Natural killer cell (primary cell): ENCODE results near the gene EXOC6B. TPM values are rescaled to one million over a fixed set of nuclear protein-coding genes. Genes with fewer than 3 reads are reported as not detected.

Source experiments
- ATAC-seq, 3 donors: fragments of 150-1000 bp in 2 of 3; fragments of 200-7000 bp in 1 of 3; cut with Tn5 transposase; 1 replicate in 1 of 3; 2 replicates in 2 of 3; pipeline ENCODE4 v1.10.0; 2021; ENCODE audit warnings: mild to moderate bottlenecking in 2 of 3, moderate library complexity in 2 of 3
- DNase-seq, 2 donors: peaks; one replicate each; pipeline versions ENCODE4 v3.0.0 to v3.0.0-alpha.2; 2013 to 2021; ENCODE audit warnings: mixed read lengths in 1 of 2
- H3K27ac ChIP-seq: one replicate; pipeline ENCODE4 v1.5.1; 2013; ENCODE audit warnings: mild to moderate bottlenecking, low read length
- H3K27me3 ChIP-seq: one replicate; pipeline ENCODE4 v1.6.1; 2013; ENCODE audit warnings: low read length; ENCODE audit not compliant: control insufficient read depth, insufficient read depth
- H3K36me3 ChIP-seq: one replicate; pipeline ENCODE4 v1.6.1; 2013; ENCODE audit warnings: low read length; ENCODE audit not compliant: control insufficient read depth, insufficient read depth
- H3K4me1 ChIP-seq: one replicate; pipeline ENCODE4 v1.6.1; 2013; ENCODE audit warnings: low read length; ENCODE audit not compliant: control insufficient read depth, insufficient read depth
- H3K4me3 ChIP-seq: one replicate; pipeline ENCODE4 v1.5.1; 2013; ENCODE audit warnings: low read length
- H3K9me3 ChIP-seq: one replicate; pipeline ENCODE4 v1.6.1; 2013; ENCODE audit warnings: low read length; ENCODE audit not compliant: control insufficient read depth, insufficient read depth
- H3K27ac Mint-ChIP-seq, 2 donors: one replicate each; pipeline ENCODE4 v1.8.0; 2022; ENCODE audit warnings: mild to moderate bottlenecking in 2 of 2, mixed read lengths in 2 of 2, moderate library complexity in 1 of 2
- H3K27me3 Mint-ChIP-seq, 2 donors: one replicate each; pipeline ENCODE4 v1.8.0; 2022; ENCODE audit warnings: low read depth in 2 of 2, mixed read lengths in 2 of 2
- H3K36me3 Mint-ChIP-seq: one replicate; pipeline ENCODE4 v1.8.0; 2022; ENCODE audit warnings: mixed read lengths
- H3K4me1 Mint-ChIP-seq, 2 donors: one replicate each; pipeline ENCODE4 v1.8.0; 2022; ENCODE audit warnings: mixed read lengths in 2 of 2
- H3K4me3 Mint-ChIP-seq: one replicate; pipeline ENCODE4 v1.8.0; 2022; ENCODE audit warnings: mild to moderate bottlenecking, moderate library complexity, mixed read lengths
- H3K9me3 Mint-ChIP-seq, 2 donors: one replicate each; pipeline ENCODE4 v1.8.0; 2022; ENCODE audit warnings: mixed read lengths in 2 of 2
- CTCF ChIP-seq: fragments of 200-600 bp; IDR thresholded peaks from one replicate; pipeline ENCODE4 v1.8.0; 2022; ENCODE audit warnings: antibody characterized with exemption
- WGBS: methylation state at CpG from one replicate; pipeline ENCODE4 v1.1.7; 2013; ENCODE audit warnings: missing lambda C conversion rate; ENCODE audit not compliant: insufficient coverage; 5-methylcytosine and 5-hydroxymethylcytosine counted together
- intact Hi-C: fragments of 100-400 bp; cut with micrococcal nuclease; formaldehyde crosslinking; loops from one replicate; pipeline ENCODE4 v1.14.2; 2022
- total RNA-seq, 4 donors: library from RNA; stranded (reverse); fragments of 120-200 nt in 1 of 4; gene quantifications; one replicate each; pipeline versions ENCODE4 v1.2.3 to v1.2.4, GENCODE V29; 2013 to 2022

EXOC6B gene
- total RNA-seq, 3 donors from 2014 or later (not counting 1 experiment from before 2014, with no cell fraction given), result 16.6 to 17.2 (median 17.1) TPM

GRCh38 chr2:72145658-72146329, 680.0 kb downstream of the EXOC6B start:
- H3K36me3 Mint-ChIP-seq, result no peaks in the 10 kb centered on the region
- H3K4me1 ChIP-seq, result peaks cover 50% of the 10 kb centered on the region
- no peak overlapping the region for H3K4me3 ChIP-seq
- ATAC-seq (no peak), DNase-seq (no peak)
- H3K27me3 ChIP-seq, result peaks cover 42% of the 10 kb centered on the region
- peaks cover 53 to 57% of the 10 kb centered on the region in 2 donors for H3K27me3 Mint-ChIP-seq
- no peak overlapping the region for H3K27ac ChIP-seq
- no peaks in the 10 kb centered on the region for H3K9me3 ChIP-seq
- intact Hi-C loops, result no loop called here
- peak overlapping the region; percentile 70 for H3K4me3 Mint-ChIP-seq
- 6% methylated on average over 24 of the region's 33 CpGs for WGBS
- H3K4me1 Mint-ChIP-seq, result peaks cover 35 to 43% of the 10 kb centered on the region in 2 donors
- H3K9me3 Mint-ChIP-seq, result no peaks in the 10 kb centered on the region
- H3K27ac Mint-ChIP-seq, result no peak overlapping the region
- no peaks in the 10 kb centered on the region for H3K36me3 ChIP-seq
- TF ChIP-seq CTCF, result no peak

- Mint-ChIP-seq H3K9me3 (no peaks in the 10 kb centered on the region), H3K27me3 (peaks cover 48 to 52% of the 10 kb centered on the region in 2 donors), H3K4me3 (peak overlapping the region; percentile 70), H3K27ac (no peak overlapping the region), H3K4me1 (peaks cover 33 to 39% of the 10 kb centered on the region in 2 donors), H3K36me3 (no peaks in the 10 kb centered on the region)
- DNase-seq, result no peak
- intact Hi-C loops, result no loop called here
- no peaks in the 10 kb centered on the region for H3K9me3 ChIP-seq
- H3K27ac ChIP-seq, result no peak overlapping the region
- H3K27me3 ChIP-seq, result peaks cover 42% of the 10 kb centered on the region
- WGBS, result under 1% methylated on average over 24 of the region's 29 CpGs
- TF ChIP-seq CTCF, result no peak
- H3K36me3 ChIP-seq, result no peaks in the 10 kb centered on the region
- ATAC-seq, result no peak
- H3K4me3 ChIP-seq, result no peak overlapping the region
- H3K4me1 ChIP-seq, result peaks cover 48% of the 10 kb centered on the region
These were observed 680.6 kb downstream of the EXOC6B start for GRCh38 chr2:72145289-72145657.

DNA sequence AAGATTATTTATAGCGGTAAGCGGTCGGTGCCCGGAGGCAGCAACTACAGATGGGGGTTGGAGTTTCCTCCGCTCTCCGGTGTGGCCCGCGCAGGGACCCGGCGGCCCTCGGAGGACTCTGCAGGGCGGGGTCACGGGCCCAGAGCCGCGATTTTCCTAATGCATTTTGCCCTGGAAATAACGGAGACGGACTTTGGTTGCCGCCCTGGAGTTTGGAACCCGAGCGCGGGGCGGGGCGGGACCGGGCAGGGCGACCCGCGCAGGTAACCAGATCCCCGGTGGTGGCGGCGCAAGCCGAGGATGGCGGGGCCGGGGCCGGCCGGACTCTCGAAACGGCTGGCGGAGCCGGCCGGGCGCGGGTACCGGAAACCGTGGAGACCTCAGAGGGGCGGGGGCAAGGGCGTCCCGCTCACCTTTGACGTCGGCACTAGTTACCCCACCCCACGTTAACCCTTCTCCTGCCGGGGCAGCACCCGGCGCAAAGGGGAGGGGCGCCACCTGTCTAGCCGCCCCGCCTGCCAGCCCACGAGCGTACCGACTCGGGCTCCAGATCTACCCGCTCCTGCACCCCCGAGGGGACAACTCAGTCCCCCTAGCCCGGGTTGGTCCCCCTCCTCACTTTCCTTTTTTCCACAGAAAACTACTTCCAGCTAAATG, 681.1 kb downstream of the EXOC6B start:
- no peak overlapping the region for H3K4me3 ChIP-seq

More for the DNA sequence above, 681.1 kb downstream of the EXOC6B start:
- DNase-seq (peak in 1 of 2 donors; percentile 13), ATAC-seq (no peak)
- TF ChIP-seq CTCF, result no peak
- no peak overlapping the region for H3K27ac Mint-ChIP-seq
- intact Hi-C loops, result no loop called here
- no peak overlapping the region for H3K27ac ChIP-seq
- H3K4me1 Mint-ChIP-seq, result peaks cover 28 to 34% of the 10 kb centered on the region in 2 donors
- H3K27me3 ChIP-seq, result peaks cover 37% of the 10 kb centered on the region
- no peaks in the 10 kb centered on the region for H3K9me3 ChIP-seq
- H3K36me3 ChIP-seq, result no peaks in the 10 kb centered on the region
- H3K27me3 Mint-ChIP-seq, result peaks cover 43 to 47% of the 10 kb centered on the region in 2 donors
- no peaks in the 10 kb centered on the region for H3K9me3 Mint-ChIP-seq
- H3K36me3 Mint-ChIP-seq, result no peaks in the 10 kb centered on the region
- WGBS, result 2% methylated on average over 63 of the region's 63 CpGs
- H3K4me3 Mint-ChIP-seq, result peak overlapping the region; percentile 47
- peaks cover 43% of the 10 kb centered on the region for H3K4me1 ChIP-seq
